IgD-negative memory B cell (primary cell): ENCODE data around the gene SLC5A12. TPM values are rescaled to one million over a fixed set of nuclear protein-coding genes. Genes with fewer than 3 reads are reported as not detected.

Source experiments
- H3K27ac Mint-ChIP-seq, 3 donors: one replicate each; pipeline ENCODE4 v1.8.0; 2020 to 2022; ENCODE audit warnings: mild to moderate bottlenecking in 3 of 3, mixed read lengths in 3 of 3, moderate library complexity in 1 of 3
- H3K27me3 Mint-ChIP-seq: one replicate; pipeline ENCODE4 v1.8.0; 2021; ENCODE audit warnings: mixed read lengths
- H3K36me3 Mint-ChIP-seq: one replicate; pipeline ENCODE4 v1.8.0; 2020; ENCODE audit warnings: mild to moderate bottlenecking, mixed read lengths
- H3K4me1 Mint-ChIP-seq, 3 donors: one replicate each; pipeline ENCODE4 v1.8.0; 2020 to 2022; ENCODE audit warnings: mixed read lengths in 3 of 3, mild to moderate bottlenecking in 1 of 3
- H3K4me3 Mint-ChIP-seq, 4 donors: one replicate each; pipeline ENCODE4 v1.8.0; 2020 to 2022; ENCODE audit warnings: mild to moderate bottlenecking in 4 of 4, mixed read lengths in 4 of 4, moderate library complexity in 3 of 4
- H3K9me3 Mint-ChIP-seq, 3 donors: one replicate each; pipeline ENCODE4 v1.8.0; 2020 to 2021; ENCODE audit warnings: mixed read lengths in 3 of 3, mild to moderate bottlenecking in 1 of 3
- polyA plus RNA-seq: library from polyadenylated mRNA; unstranded; fragments of 300-500 nt; fragmentation: Illumina TruSeq; gene quantifications from one replicate; pipeline ENCODE4 v1.2.3, GENCODE V29; 2021

The SLC5A12 gene
- polyA plus RNA-seq, 1 donor from 2014 or later: not detected

DNA sequence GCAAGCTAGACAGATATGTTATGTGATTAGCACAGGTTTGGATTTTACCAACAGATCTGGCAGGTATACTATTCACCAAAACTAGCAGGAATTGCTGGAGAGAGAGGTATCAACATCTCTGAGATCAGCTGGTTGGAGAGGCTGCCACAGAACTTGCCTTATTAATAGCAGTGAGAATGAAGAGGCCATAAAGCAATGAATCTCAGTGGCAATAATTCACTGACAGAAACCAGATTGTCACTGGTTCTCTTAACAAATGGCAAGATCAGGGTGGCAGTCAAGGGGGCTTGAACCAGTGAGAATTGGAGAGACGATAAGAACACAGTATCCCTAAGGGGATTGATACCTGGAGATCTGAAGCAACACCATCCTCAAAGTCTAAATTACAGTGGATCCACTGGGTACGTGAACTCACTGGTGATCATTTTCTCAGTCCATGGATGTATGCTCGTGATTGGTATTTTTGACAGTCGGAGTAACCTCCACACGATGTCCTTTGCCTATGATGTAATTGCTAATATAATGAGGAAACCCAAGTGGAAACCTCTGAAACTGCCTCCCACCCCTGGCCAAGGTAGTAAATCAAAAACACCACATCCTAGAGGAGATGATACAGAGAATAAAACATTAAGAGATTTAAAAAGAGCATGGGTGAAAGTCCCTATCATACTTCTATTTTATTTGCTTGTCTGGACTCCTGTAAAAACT lies 17.7 kb upstream of the SLC5A12 start:
- Mint-ChIP-seq H3K27me3 (no peaks in the 10 kb centered on the region), H3K27ac (no peak overlapping the region), H3K4me1 (peaks cover 0 to 2% (median 0%) of the 10 kb centered on the region in 3 donors), H3K36me3 (no peaks in the 10 kb centered on the region), H3K9me3 (peaks cover 0 to 8% (median 2%) of the 10 kb centered on the region in 3 donors), H3K4me3 (no peak overlapping the region)

DNA sequence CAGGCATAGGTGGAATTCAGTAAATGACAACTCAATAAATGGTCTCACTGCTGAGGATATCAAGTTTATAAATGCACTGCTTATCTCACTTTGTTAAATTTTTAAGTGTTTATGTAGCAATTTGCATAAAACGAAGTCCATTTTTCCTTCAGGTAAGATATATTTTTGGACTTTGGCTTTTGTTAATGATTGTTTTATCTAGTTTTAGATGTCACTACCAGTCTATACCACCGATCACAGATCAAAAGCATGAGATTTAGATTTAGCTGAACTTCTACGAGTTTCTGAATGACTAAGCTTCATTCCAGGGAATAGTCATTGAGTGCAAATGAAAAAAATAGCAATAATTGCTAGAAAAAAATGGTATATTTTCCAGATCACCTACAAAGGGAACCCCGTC lies 12.8 kb upstream of the SLC5A12 start:
- Mint-ChIP-seq H3K27ac (no peak overlapping the region), H3K27me3 (no peaks in the 10 kb centered on the region), H3K4me3 (no peak overlapping the region), H3K36me3 (no peaks in the 10 kb centered on the region), H3K4me1 (peaks cover 0 to 2% (median 0%) of the 10 kb centered on the region in 3 donors), H3K9me3 (peaks cover 2 to 8% (median 3%) of the 10 kb centered on the region in 3 donors)

DNA sequence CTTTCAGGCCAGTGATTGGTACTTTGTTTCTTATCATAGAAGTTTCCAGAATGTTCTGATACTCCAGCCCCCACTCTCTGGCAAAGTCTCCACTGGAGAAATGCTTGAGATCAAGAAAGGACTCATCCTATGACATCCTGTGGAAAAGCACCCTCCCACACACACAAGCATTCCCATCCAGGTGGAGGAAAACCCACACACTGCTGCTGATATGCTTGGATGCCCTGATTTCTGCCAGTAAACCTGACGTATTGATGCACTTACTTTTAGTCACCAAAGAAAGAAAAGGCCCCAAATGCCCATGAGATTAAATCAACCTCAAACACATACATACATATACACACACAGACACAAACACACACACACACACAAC lies 9.2 kb upstream of the SLC5A12 start:
- H3K4me1 Mint-ChIP-seq: no peaks in the 10 kb centered on the region
- H3K27me3 Mint-ChIP-seq: no peaks in the 10 kb centered on the region
- no peak overlapping the region for H3K4me3 Mint-ChIP-seq

DNA sequence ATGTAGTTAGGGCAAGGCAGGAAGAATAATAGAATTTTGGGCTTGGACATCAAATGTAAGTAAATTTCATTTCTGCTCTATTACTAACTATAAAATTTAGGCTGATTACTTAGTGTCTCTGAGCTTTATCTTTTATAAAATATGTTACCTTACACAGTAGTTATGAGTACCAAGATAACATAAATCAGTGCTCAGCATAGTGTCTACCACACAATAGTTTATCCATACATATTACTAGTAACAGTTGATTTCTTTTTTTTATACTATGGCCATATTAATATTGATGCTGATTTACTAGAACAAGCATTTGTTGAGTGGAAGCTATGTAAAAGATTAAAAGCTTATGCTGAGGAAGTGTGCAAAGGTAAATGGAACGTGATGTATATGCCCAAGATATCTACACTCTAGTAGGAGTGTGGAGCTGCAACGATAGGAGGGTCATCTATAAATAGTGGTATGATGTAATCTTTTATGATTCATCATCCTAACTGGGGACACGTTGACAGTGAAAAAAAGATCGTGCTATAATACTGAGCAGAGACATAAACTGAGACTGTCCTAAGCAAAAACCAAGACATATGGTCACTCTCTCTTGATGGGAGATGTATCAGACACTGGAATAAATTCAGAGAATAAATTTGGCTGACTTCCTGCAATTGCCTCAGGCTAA lies 8.7 kb upstream of the SLC5A12 start:
- peaks cover 2% of the 10 kb centered on the region for H3K36me3 Mint-ChIP-seq
- no peak overlapping the region for H3K27ac Mint-ChIP-seq
- H3K27me3 Mint-ChIP-seq: no peaks in the 10 kb centered on the region
- no peaks in the 10 kb centered on the region for H3K4me1 Mint-ChIP-seq
- H3K9me3 Mint-ChIP-seq: peaks cover 0 to 3% (median 0%) of the 10 kb centered on the region in 3 donors
- no peak overlapping the region for H3K4me3 Mint-ChIP-seq

More for the DNA sequence above, 9.2 kb upstream of the SLC5A12 start:
- peaks cover 0 to 3% (median 0%) of the 10 kb centered on the region in 3 donors for H3K9me3 Mint-ChIP-seq
- no peak overlapping the region for H3K27ac Mint-ChIP-seq
- H3K36me3 Mint-ChIP-seq: peaks cover 2% of the 10 kb centered on the region

DNA sequence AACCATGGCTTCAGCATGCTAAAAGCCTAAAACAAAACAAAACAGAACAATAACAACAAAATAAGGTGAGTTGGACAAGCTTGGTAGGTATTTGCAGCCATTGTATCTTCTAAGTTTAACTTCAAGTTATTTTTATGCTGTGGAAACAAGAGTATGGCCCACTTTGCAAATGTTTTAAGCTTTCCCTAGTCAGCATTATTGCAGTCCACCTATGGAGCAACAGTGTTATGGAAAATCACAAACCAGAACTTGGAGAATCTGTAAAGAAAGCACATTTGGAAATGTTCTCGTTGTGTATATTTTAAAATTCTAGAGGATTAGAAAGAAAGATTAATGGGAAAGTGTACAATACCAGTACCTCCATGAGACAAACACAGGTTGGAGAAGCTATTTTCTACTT lies 7.4 kb upstream of the SLC5A12 start:
- Mint-ChIP-seq H3K27me3 (no peaks in the 10 kb centered on the region), H3K9me3 (peaks cover 0 to 3% (median 0%) of the 10 kb centered on the region in 3 donors), H3K27ac (no peak overlapping the region), H3K36me3 (peaks cover 2% of the 10 kb centered on the region), H3K4me3 (no peak overlapping the region), H3K4me1 (no peaks in the 10 kb centered on the region)

DNA sequence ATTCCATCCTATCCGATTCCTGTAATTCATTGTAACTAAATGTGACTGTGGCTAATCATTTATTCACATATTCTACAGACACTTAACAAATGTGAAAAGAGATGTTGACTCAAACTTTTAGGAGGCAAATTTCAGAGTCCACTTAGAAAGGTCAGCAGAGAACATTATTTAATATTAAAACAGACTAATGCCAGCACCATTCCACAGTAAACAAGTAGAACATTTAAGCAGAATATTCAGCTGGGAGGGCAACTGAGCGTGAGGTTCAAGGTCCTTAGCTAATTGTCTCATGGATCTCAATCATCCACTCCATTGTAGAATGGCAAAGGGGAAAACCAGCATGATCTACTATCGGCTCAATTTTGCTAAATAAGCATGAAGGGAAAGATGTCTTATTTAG lies 5.1 kb upstream of the SLC5A12 start:
- H3K9me3 Mint-ChIP-seq: peaks cover 0 to 1% (median 0%) of the 10 kb centered on the region in 3 donors
- H3K27me3 Mint-ChIP-seq: no peaks in the 10 kb centered on the region
- H3K27ac Mint-ChIP-seq: no peak overlapping the region
- H3K4me1 Mint-ChIP-seq: no peaks in the 10 kb centered on the region
- peaks cover 3% of the 10 kb centered on the region for H3K36me3 Mint-ChIP-seq
- no peak overlapping the region for H3K4me3 Mint-ChIP-seq

DNA sequence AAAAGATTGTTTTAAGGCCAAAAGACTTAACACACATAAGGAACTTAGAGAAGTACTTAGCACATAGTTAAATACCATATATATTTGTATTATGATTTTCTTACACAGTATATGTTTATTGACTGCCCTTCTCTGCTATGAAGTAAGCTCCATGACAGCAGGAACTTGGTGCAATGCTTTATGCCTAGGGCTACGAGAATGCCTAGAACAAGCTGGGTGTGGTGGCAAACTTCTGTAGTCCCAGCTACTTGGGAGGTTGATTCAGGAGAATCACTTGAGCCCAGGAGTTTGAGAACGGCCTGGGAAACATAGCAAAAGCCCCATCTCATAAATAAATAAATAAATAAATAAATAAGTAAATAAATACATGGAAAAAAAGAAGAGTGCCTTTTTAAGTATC lies 1.9 kb downstream of the SLC5A12 start:
- peaks cover 2% of the 10 kb centered on the region for H3K36me3 Mint-ChIP-seq
- no peaks in the 10 kb centered on the region for H3K27me3 Mint-ChIP-seq
- no peaks in the 10 kb centered on the region for H3K4me1 Mint-ChIP-seq
- H3K27ac Mint-ChIP-seq: no peak overlapping the region
- no peak overlapping the region for H3K4me3 Mint-ChIP-seq
- H3K9me3 Mint-ChIP-seq: peaks cover 0 to 1% (median 0%) of the 10 kb centered on the region in 3 donors

DNA sequence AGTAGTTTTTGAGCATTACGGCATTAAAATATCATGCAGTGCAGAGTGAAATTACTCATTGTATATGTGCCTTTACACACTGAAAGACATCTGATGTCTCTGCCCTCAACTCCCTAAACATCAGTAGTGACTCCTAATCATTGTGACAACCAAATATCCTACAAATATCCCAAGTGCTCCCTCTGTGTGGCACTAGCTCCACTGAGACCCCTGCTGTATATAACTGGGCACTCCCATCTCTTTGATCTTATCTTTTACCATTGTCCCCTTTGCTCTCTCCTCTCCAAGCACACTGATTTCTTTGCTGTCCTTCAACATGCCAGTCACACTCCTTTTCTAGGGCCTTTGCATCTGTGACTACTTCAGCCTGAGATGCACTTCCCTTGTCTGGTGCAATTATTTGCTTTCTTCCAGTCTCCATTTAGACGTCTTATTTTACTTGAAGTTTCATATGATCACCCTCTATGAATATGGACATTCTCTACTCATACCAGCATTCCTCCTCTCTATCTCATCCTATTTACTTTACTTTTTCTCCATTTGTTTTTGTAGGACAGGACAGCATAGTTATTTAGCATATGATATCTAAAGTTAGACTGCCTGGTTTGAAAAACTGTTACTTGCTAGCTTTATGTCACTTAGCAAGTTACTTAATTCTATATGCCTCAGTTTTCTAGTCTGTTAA lies 2.4 kb downstream of the SLC5A12 start:
- no peak overlapping the region for H3K27ac Mint-ChIP-seq
- H3K4me1 Mint-ChIP-seq: no peaks in the 10 kb centered on the region
- peaks cover 0 to 1% (median 0%) of the 10 kb centered on the region in 3 donors for H3K9me3 Mint-ChIP-seq
- H3K36me3 Mint-ChIP-seq: peaks cover 2% of the 10 kb centered on the region
- H3K4me3 Mint-ChIP-seq: no peak overlapping the region
- no peaks in the 10 kb centered on the region for H3K27me3 Mint-ChIP-seq

DNA sequence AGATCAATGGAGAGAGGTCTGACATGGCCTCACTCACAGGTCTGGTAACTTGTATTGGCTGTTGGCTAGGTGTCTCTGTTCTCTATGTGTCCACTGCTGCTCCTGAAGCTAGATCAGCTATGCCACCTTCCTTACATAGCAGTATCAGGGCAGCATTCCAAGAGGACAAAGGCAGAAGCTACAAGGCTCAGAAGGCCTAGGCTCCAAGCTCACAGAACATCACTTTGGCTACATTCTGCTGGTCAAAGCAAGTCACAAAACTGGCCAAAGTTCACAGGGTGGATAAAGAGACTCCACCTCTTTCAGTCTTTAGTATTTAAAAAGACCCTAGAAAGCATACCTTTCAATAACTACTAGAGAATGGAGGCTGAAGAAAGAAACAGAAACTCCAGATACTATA lies 4.1 kb downstream of the SLC5A12 start:
- no peak overlapping the region for H3K4me3 Mint-ChIP-seq
- H3K4me1 Mint-ChIP-seq: no peaks in the 10 kb centered on the region
- H3K27ac Mint-ChIP-seq: no peak overlapping the region
- peaks cover 0 to 2% (median 0%) of the 10 kb centered on the region in 3 donors for H3K9me3 Mint-ChIP-seq
- no peaks in the 10 kb centered on the region for H3K27me3 Mint-ChIP-seq
- peaks cover 1% of the 10 kb centered on the region for H3K36me3 Mint-ChIP-seq

DNA sequence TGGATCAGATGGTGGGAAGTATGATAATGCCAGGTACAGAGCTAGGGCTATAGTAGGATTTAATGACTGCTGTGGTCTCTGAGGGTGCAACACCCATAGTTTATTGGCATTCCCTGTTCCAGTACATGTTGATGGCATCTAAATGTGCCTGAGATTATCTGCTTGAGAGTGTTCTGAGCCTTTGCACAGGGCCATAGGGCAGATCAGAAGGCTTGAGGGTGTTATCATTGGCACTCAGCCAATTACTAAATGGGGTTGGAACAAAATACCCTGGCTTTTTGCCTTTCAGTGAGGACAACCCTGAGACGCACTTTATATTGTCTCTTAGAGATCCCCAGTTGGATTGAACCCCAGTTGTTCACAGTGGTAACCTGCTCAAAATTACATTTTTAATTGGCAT lies 6.7 kb downstream of the SLC5A12 start:
- Mint-ChIP-seq H3K4me1 (no peaks in the 10 kb centered on the region), H3K27ac (no peak overlapping the region), H3K27me3 (no peaks in the 10 kb centered on the region), H3K36me3 (no peaks in the 10 kb centered on the region), H3K9me3 (peaks cover 0 to 2% (median 0%) of the 10 kb centered on the region in 3 donors), H3K4me3 (no peak overlapping the region)

DNA sequence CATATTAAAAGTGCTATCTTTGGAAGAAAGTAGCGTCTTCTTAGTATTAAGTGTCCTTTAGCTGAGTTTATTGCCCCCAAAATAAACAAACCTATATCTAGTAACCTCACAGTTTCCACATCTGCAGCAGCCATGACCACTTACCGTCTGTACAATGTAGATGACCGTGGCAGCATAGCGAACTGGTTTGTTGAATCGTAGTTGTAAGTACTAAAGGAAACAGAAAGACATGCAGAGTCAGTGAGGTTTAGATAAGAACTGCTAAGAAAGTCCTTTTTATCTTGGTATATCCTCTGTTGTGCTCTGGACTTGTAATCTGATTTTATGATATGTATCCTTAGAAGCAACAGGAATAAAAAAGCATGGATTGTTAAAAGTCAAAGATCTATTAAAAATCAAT lies 9.4 kb downstream of the SLC5A12 start:
- H3K4me1 Mint-ChIP-seq: no peaks in the 10 kb centered on the region
- no peak overlapping the region for H3K27ac Mint-ChIP-seq
- H3K36me3 Mint-ChIP-seq: no peaks in the 10 kb centered on the region
- peaks cover 0 to 2% (median 0%) of the 10 kb centered on the region in 3 donors for H3K9me3 Mint-ChIP-seq
- no peaks in the 10 kb centered on the region for H3K27me3 Mint-ChIP-seq
- no peak overlapping the region for H3K4me3 Mint-ChIP-seq

DNA sequence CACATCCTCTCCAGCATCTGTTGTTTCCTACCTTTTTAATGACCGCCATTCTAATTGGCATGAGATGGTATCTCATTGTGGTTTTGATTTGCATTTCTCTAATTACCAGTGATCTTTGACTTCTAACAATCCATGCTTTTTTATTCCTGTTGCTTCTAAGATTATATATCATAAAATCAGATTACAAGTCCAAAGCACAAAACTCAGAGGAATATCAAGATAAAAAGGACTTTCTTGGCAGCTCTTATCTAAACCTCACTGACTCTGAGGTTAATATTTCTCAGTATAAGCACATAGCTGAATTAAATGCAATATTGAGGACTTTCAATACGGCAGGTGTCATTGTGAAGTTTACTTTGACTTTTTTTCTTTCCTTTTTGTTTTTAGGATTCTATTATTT lies 11.4 kb downstream of the SLC5A12 start:
- H3K27ac Mint-ChIP-seq: no peak overlapping the region
- peaks cover 0 to 2% (median 0%) of the 10 kb centered on the region in 3 donors for H3K9me3 Mint-ChIP-seq
- H3K36me3 Mint-ChIP-seq: no peaks in the 10 kb centered on the region
- H3K27me3 Mint-ChIP-seq: no peaks in the 10 kb centered on the region
- H3K4me3 Mint-ChIP-seq: no peak overlapping the region
- H3K4me1 Mint-ChIP-seq: no peaks in the 10 kb centered on the region

DNA sequence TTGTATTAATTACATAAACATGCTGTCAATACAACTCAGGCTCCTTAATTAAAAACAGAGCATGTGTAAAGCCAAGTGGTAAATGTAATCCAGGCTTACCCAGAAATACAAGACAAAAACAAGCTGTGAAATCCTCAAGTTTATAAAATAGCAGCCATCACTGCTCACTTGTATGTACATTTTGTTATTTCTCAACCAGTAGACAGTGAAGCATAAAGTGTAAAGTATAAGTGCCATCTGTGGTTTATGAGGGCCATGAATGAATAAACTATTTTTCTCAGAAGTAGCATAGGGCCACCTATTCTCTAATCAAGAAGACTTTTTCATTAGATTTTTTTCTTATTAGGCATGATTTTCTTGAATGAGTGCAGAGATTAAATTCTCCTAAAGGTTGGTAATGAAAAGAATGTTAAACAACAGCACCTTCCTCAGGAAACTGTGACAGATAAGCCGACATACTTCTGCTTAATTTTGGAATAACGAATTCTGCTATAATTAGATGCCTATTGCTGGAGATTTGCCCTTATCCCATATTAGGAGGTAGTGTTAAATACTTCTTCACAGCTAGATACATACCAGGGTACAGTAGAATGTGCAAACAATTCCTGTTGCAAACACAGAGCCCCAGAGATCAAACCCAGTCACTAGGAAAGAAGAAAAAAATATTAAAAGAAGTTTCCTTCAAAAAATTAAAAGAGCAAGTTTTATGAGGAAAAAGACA lies 13.0 kb downstream of the SLC5A12 start:
- no peak overlapping the region for H3K27ac Mint-ChIP-seq
- H3K27me3 Mint-ChIP-seq: no peaks in the 10 kb centered on the region

DNA sequence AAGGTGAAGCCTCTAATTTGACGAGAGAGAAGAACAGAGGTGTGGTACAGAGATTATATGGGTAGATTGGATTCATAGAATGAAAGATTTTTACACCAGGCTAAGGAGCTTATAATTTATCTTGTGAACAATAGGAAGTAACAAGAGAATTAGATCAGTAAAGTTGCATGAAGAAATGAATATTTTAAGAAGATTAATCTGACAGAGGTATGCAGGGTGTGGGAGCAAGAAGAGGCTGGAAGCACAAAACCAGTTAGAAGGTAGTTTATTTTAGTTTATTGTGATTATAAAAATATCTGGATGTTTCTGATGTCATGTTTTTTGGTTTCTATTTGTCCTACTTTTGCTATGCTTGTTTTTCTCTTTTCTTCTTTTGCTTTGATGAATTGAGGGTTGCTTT lies 15.7 kb downstream of the SLC5A12 start:
- H3K27me3 Mint-ChIP-seq: no peaks in the 10 kb centered on the region
- H3K9me3 Mint-ChIP-seq: no peaks in the 10 kb centered on the region
- no peaks in the 10 kb centered on the region for H3K4me1 Mint-ChIP-seq
- no peak overlapping the region for H3K27ac Mint-ChIP-seq
- H3K4me3 Mint-ChIP-seq: no peak overlapping the region
- no peaks in the 10 kb centered on the region for H3K36me3 Mint-ChIP-seq

More for the DNA sequence above, 13.0 kb downstream of the SLC5A12 start:
- Mint-ChIP-seq H3K9me3 (peaks cover 0 to 2% (median 0%) of the 10 kb centered on the region in 3 donors), H3K4me1 (no peaks in the 10 kb centered on the region), H3K36me3 (no peaks in the 10 kb centered on the region), H3K4me3 (no peak overlapping the region)

DNA sequence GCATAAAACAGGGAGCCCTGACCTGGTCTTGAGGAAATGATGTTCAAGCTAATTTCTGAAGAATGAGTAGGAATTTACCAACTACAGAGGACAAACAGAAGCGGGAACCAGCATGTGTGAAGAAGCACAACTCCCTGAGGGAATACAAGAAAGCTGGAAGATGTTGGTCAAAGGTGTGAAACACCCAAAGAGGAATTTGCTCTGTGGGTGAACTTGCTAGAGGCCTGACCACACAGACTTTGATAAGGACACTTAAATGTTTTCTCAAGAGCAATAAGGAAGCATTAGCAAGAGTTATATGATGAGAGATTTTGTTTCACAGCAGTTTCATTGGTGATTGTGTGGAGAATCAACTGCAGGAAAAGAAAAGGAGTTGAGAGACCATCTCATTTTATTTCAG lies 17.6 kb downstream of the SLC5A12 start:
- Mint-ChIP-seq H3K36me3 (no peaks in the 10 kb centered on the region), H3K27ac (no peak overlapping the region), H3K9me3 (no peaks in the 10 kb centered on the region), H3K27me3 (no peaks in the 10 kb centered on the region), H3K4me3 (no peak overlapping the region), H3K4me1 (no peaks in the 10 kb centered on the region)
